ENCODE results near the gene CERS6.

CERS6 gene

DNA sequence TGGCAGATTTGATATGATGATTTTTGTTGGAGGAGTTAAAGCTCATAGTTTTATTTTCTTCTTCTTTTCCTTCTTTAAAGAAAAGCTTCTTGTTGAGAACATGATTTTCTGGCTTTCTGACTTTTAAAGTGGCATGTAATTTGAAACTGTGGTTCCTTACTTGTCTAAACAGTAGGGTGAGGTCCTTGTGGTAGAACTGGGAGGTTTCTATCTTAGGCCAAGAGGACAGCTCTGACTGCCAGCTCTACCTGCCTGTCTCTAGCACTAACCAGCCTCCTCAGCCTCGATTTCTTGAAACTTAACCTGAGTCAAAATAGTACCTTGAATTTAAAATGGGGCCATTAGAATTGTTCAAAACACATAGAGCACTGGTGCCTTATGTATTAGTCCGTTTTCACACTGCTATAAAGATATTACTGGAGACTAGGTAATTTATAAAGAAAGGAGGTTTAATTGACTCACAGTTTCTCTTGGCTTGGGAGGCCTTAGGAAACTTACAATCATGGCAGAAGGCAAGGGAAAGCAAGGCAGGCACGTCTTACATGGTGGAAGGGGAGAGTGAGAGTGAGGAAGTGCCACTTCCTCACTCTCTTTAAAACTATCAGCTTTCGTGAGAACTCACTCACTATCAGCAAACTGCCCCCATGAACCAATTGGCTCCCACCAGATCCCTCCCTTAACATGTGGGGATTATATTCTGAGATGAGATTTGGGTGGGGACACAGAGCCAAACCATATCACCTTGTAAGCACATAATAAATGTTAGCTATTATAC is 119.0 kb downstream of the CERS6 start:
- no peak for DNase-seq

DNA sequence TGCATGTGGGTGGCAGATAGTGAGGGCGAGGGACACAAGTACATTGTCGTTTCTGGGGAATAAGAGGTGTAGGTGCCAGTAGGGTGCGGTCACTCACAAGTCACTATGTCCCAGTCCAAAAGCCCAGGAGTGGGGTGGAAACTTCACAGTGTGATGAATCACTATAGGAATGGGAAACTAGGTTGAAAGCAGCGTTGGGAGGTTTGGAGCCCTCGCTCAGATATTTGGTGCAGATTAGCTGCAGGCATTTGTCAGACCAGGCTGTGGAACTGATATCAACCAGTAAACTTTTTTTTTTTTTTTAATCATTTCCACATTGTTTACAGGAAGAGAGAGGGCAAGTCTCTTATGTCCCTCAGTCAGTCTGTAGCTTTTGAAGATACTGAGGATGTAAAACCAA is 121.8 kb downstream of the CERS6 start:
- DNase-seq, result no peak

DNA sequence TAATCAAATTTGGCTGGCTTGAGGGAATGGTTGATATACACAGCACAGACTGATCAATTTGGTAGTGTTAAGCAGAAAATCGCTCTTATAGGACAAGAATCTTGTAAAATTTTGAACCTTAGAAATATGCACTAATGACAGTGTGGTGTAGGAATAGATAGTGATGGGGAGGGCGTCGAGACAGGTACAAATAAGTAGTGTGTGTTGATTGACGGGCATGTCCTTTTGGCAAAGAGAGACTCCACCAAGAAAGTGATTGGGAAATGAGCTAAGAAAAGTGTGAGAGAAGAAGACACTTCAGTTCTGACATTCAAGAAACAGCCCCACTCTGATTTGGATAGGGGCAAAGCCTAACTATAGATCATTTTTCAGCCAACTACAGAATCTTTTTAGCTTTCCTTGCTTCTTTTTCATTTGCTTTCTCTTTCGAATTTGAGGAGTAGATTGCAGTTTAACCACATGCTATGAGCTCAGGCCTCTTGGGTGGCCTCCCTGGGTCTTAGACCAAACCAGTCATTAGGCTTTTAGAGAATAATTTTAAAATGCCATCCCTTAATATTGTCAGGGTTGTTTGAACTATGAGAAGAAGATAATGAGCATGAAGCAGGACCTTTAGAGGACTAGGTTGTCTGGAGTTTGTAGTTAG is 127.1 kb downstream of the CERS6 start:
- DNase-seq, result no peak

DNA sequence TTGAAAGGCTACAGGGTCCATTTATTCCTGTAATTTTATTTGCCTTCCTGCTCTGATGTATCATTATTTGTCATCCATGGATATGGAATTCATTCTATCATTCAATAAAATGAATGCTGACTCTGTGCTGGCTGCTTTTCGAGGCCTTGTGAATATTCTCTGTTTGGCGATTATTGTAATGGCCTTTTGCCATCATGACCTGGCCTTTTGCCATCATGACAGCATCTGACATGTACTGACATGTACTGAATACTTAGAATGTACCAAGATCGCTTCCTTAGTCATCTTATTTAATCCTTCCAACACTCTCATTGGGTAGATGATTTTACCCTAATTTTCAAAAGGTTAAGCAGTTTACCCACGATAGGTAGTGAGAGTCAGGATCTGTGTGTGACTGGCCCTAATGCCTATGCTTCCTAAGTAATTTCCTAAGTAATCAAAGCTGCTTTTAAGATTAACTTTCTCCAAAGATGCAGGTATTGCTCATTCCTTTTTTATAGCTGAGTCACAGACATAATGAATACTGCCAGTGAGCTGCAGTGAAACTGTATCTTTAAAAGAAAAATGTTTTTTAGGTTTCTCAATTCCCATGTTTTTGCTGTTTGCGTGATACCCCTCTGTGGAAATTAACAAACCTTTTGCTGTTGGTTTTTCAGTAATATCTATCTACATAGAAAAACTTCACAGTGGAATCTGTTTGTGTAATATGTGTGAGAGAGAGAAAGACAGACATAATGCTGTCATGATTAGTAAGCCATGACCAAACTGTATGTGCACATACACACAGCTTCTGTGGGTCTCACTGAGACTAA is 127.8 kb downstream of the CERS6 start:
- DNase-seq, result no peak

DNA sequence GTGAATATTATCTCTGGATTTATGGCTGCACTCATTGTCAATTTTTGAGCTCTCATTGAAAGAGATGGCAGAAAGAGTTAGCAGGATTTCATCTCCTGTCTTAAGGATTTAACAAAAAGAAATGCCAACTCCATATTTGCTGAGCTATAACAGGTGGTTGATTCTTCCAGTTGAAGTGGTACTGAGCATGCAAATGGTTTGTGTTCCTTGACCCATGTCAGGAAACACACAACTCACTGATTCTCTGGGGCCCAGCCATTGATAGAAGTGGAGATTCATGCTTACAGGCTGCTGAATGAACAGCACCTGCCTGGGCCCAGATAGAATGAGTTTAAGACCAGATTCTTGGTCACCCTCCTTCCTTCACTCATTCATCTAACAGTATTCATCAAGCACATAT is 128.8 kb downstream of the CERS6 start:
- DNase-seq, result no peak

DNA sequence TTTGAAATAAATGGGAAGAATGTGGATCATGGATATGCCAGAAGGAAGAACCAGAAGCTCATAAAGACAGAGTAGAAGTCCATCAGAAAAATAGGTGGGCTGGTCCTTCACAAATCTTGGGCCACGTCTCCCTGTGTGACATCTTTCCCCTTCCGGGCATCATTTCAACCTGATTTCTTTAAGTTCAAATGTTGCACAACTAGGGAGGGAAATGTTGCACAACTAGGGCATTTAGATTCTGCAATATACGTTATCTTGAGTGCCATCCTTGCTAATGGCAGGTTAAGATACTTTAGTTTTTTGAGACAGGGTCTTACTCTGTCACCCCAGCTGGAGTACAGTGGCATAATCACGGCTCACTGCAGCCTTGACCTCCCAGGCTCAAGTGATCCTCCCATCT is 129.6 kb downstream of the CERS6 start:
- DNase-seq, result no peak

DNA sequence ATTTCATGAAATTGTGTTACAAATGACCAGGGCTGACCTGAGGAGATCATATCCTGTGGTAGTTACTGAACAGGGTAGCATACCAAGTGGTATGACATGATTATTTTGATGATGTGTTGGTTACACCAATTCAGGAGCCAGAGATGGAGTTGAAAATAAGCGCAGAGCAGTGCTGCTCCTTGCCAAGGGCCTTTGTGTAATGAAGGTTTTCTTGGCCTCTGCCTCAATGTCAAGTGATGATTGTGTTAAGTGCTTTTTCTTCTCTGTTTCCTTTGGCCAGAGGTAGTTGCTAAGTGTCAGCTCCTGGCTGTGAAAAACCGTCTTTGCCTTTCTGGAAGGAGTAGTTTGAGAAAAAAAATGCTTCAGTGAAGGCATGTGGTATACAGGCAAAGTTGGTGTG is 131.2 kb downstream of the CERS6 start:
- DNase-seq, result no peak

DNA sequence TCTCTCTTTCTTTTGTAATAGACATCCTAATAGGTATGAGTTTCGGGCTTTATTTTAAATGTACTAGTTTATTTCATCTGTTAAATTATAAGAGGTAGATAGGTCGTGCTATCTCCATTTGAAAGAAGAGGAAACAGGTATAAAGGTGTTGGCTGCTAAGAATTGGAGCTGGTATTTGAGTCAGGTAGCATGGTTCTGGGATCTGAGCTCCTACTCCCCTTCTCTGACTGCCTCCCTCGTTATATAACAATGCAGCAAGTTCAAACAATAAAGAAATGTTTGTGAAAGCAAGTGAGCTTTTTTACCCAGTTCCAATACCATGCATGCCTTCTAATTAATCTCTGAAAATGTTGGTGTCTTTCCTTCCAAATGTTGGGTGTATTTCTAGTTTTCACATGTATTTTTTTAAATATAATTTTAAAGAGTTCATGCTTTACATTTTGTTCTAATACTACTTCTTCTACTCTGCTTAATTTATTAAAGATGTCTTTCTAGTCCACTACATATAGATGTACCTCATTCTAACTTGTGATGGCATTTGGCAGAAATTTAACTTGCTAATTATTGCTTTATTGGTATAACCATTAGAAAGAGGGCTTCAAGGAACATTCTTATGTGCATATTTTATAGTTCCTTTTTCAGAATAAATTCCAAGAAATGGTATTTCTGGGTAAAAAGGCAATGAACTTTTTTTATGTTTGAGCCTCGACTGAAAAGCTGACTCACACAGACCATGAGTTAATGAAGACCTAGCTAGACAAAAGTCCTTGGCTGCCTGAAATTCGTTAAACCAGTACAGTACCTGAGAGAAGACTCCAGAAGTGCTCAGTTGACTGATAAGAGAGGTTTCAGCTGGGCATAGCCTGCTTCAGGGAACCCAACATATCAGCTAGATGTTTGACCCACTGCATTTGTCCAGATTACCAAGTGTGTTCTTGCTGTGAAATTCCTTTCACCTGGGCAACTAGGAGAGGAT is 133.5 kb downstream of the CERS6 start:
- no peak for DNase-seq

DNA sequence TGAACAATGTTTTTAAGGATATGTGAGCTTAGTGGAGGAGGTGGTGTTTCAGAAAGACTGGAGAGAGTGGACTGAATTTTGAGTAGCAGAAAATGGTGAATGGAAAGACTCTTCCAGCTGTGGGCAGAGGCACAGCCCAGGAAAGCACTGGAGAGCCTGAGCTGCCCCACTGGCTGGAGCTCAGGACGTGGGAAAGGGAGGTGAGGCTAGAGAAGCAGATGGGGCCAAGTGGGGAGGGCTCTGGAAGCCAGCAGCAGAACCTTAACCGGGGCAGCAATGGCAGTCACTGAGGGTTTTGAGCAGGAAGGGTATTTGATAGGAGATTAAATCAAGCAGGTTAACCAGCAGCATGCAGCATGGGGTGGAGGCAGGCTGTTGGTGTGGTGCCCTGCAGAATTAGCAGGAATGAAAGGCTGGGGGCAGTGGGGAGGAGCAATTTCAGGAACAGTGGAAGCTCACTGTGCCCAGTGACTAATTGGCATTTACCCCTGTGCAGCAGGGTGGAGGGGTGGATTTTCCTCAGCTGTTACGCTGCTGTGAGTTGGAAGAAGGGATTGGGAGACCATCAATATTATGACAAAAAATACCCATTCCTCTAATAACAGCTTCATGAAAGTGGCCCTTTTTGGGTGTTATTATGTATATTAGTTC is 136.2 kb downstream of the CERS6 start:
- no peak for DNase-seq

DNA sequence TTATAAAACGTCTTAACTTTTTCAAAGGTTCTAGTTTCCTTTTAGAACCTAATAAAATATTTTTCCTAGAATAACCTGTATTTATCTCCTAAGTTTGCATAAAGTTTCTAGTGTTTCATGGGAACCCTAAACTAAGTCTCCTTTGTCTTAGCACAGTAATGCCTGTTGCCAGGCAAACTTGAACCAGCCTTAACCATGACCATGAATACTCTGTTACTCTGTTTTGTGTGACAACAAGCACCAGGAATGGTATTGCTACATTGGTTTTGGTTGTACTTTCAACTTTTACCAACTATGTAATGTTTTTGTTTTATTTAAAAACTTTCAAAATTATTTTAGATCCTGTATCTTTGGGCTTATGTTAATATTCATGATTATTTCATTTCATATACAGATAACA is 137.6 kb downstream of the CERS6 start:
- no peak for DNase-seq

DNA sequence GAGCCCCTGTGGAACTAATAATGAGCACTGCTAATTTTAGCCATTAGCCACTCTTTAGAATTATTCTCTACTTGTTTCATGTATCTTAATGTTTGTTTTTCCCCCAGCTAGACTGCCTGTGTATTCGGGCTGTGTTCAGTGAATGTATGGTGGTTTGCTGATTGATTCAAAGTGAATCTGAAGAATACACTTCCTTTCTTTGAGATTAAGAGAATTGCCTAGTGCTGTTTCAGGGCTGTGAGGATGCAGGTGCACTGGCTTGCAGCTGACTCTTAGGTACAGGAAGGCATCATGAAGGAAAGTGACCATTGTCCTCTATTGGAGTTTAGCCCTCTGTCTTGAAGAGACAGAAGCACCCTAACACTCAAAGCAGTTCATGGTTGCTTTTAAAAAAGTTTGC is 138.7 kb downstream of the CERS6 start:
- no peak for DNase-seq

DNA sequence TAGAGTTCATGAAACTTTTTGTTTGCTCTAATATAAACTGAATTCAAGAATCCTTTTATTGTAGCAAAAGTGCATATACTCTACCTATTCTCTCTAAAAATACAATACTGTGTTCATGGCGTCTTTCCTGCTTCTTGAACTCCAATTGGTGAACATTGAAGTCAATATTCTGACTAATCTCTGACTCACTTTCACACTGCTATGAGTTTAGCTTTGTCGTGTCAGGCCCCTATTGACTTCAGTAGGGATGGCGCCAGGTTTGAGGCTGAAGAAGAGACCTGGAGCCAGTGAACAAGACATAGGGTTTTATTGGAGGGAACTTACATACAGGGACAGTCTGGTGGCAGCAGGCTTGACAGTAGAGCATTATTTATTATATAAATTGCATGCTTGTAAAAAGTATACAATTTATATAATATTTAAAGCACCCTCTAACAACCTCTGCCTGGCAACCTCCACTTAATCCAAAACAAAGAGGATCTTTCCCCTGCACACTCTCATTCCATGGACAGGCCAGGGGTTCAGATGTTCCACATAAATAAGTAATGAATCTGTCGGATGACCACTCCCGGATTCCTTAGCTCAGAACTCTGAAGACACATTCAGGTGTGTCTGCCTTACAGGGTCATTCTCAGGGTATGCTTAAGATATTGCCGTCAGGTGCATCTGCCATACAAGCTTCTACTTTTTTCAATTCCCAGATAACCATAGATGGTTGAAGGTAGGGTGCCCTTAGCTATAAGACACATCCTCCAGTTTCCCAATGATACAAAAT is 141.0 kb downstream of the CERS6 start:
- no peak for DNase-seq

DNA sequence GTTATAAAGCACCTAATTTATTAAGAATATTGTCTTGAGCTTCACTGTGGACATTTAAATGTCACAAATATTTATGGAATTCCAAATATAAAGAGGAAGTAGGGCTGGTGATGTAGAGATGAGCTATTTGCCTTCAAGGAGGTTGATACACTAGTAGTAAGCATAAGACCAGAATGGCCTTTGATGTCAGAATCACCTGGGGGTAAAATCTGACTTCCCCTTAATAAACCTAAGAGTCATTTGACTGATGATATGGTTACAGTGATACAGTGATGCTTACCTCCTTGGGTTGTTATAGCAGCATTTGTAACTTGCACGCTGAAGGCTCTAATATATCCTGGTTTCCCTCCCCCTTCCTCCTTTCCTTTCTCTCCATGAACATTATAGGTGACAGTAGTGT is 143.7 kb downstream of the CERS6 start:
- no peak for DNase-seq

DNA sequence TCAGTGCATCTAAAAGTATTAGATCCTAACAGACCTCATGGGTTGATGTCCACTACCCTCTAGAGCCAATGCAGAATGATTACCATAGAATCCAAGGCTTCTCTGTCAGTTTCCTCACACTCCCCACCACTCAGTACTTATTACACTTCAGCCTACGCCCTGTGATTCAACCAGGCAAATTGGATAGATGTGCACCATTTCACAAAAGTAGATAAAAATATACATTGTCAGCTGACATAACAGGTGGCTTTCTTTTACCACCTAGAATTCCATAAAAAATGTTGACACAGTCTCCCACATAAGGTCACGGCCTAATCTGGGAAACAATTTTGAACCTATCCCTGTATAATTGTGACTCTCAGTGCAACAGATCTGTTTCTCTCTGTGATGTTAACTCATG is 144.9 kb downstream of the CERS6 start:
- DNase-seq, result no peak

DNA sequence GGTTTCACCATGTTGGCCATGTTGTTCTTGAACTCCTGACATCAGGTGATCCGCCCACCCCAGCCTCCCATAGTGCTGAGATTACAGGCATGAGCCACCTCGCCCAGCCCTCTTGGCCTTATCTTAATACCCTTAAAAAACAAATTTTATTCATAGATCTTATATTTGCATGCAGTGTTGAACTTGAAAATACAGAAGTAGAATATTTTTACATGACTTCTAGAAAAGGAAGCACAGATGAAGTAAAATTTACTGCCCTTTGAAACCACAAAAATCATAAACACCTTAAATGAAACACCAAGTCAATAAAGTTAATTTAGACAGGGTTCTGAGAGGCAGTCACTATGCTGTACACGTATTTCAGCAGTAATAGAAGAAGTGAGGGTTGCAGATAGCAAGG is 145.7 kb downstream of the CERS6 start:
- no peak for DNase-seq

DNA sequence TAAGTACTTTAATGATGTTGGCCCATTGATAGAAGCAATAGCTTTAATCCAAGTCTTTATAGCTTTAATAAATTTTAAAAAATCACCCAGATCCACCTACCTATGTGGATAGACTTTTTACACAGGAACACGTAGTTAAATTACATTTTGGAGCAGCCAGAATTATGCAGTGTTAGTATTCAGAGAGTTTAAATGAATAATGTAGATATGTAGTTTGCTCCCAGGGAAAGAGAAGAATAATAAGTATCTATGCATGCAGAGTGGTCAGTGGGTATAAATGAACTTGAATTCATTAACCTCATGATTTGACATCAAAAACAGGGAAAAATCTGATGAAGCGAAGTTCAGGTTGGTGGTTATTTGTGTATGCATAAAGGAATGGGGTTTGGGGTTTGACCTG is 146.3 kb downstream of the CERS6 start:
- DNase-seq, result no peak

DNA sequence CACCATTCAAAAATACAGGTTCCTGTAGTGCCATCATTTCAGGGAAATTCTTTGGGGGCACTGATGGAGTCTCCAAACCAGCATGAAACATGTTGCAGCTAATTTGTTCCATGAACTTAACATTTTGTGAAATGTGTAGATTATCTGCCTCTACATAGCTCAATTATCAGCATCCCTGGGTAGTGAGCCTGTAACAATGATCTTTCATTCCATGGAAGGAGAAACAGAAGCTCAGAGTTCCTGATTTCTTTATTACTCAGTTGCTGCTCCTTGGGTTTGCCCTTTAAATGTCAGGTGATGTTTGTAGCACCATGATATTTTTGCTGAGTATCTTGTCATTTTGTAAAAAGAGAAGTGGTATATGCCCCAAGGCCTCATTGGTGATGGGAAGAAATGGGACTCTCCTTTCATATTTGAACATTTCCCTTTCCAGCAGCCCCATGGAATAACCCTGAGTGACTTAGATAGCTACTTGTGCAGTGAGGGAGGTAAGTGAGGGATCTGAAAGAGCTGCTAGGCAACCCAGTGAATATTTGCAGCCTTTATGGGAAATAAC is 146.9 kb downstream of the CERS6 start:
- no peak for DNase-seq

DNA sequence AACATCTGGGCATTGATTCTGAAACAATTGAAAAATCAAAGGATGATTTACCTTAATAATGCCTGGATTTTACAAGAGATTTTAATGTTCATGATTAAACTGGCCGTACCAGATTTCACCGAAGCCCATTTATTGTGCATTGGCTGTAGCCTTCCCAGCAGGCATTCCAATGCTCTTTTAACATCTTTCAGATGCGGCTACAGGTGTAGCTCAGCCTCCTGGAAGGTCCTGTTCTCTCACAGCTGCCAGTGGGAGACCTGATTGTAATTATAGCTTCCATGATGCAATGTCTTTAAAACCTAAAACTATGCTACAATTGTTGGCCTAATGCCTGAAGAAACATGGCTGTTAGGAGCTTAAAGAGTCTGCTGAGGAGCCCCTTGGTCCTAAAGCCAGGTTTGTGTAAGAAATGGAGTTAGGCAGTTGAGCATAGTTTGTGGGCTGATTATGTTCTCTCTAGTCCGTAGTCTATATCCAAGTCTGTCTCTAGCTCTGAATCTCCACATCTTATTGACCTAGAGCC is 147.4 kb downstream of the CERS6 start:
- no peak for DNase-seq

DNA sequence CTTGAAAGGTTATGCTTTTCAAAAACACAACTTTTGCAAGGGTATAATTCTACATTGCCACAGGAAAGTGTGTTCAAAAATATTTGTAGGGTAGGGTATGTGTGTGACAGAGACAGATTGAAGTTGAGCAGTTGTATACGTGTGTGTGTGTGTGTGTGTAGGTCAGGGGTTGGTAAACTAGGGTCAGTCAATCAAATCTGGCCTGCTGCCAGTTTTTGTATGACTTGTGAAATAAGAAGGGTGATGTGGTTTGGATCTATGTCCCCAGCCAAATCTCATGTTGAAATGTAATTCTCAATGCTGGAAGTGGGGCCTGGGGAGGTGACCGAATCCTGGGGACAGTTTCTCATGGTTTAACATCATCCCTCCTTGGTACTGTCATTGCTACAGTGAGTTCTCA is 148.2 kb downstream of the CERS6 start:
- no peak for DNase-seq

DNA sequence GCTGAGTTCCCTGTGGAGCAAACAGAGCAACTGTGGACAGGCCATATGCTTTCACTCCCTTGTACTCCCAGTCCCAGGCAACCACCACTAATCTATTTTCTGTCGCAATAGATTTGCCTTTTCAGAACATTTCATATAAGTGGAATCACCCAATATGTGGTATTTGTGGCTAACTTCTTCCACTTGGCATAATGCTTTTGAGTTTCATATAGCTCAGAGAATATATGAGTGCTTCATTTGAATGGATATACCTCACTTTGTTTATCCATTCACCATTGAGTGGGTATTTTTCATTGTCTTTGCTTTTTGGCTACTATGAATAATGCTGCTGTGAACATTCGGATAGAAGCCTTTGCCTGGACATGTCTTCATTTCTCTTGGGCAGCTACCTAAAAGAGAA is 151.9 kb downstream of the CERS6 start:
- no peak for DNase-seq

DNA sequence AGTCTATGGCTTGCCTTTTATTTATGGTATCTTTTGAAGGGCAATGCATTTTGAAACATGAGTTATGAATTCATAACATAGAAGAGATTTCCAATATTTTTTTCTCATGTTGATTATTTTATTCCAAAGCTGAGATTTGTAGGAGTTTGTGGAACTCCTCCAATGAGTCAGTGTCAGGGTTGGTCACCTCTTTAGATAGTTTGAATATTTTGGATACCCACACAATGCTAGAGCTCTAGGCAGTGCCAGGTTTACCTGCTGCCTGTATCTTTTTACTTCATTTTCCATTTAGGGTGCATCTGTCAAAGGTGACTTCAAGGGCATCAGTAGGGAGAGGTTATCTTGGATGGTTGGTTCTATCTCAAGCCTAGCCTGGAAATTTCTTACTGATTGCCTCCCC is 152.7 kb downstream of the CERS6 start:
- no peak for DNase-seq
